GM18519 (cell line): ENCODE measurements around the gene ACACB.

Source experiments
- ATAC-seq: cut with Tn5 transposase; IDR thresholded peaks from one replicate; pipeline ENCODE4 v1.9.1; 2021; ENCODE audit warnings: mild to moderate bottlenecking, moderate library complexity; ENCODE audit not compliant: unreplicated experiment, low FRiP score

Gene ACACB

GRCh38 chr12:109291521-109292341 is 175.3 kb downstream of the ACACB start:
- no peak for ATAC-seq

GRCh38 chr12:109292342-109292711 is 175.9 kb downstream of the ACACB start:
- ATAC-seq, result no peak

GRCh38 chr12:109293106-109293505 is 176.7 kb downstream of the ACACB start:
- no peak for ATAC-seq

- ATAC-seq, result no peak
Observed at GRCh38 chr12:109294286-109294796, 178.0 kb downstream of the ACACB start.

GRCh38 chr12:109295764-109296425 is 179.5 kb downstream of the ACACB start:
- no peak for ATAC-seq

- no peak for ATAC-seq
Observed at GRCh38 chr12:109296431-109296830, 180.0 kb downstream of the ACACB start.

- ATAC-seq, result no peak
Observed at GRCh38 chr12:109299849-109300248, 183.5 kb downstream of the ACACB start.

GRCh38 chr12:109301643-109302168 is 185.3 kb downstream of the ACACB start:
- ATAC-seq, result no peak

- ATAC-seq, result no peak
Observed at GRCh38 chr12:109302358-109302757, 186.0 kb downstream of the ACACB start.

- ATAC-seq, result no peak
Observed at GRCh38 chr12:109302770-109303169, 186.4 kb downstream of the ACACB start.

- ATAC-seq, result no peak
Observed at GRCh38 chr12:109304485-109304884, 188.1 kb downstream of the ACACB start.

- no peak for ATAC-seq
Observed at GRCh38 chr12:109305547-109305946, 189.2 kb downstream of the ACACB start.

- no peak for ATAC-seq
Observed at GRCh38 chr12:109307051-109307450, 190.7 kb downstream of the ACACB start.

- ATAC-seq, result no peak
Observed at GRCh38 chr12:109308534-109309380, 192.4 kb downstream of the ACACB start, which contains the start of gene FOXN4. Gene FOXN4 (minus strand): TSS chr12:109309284. CDS start chr12:109308321, 963 bp downstream.

GRCh38 chr12:109309381-109310246 is 193.2 kb downstream of the ACACB start:
- no peak for ATAC-seq

GRCh38 chr12:109310247-109311125 is 194.1 kb downstream of the ACACB start:
- ATAC-seq, result no peak
